NCI-H2081 (cell line): Measurements from ENCODE around the gene RIPOR3.
"Not testable (repeated sequence)": the region's sequence is repeated elsewhere in the genome, so short reads cannot be mapped to it uniquely, and the experiment has no call there.

ENCODE experiments used
- DNase-seq, 2 experiments: peaks; one replicate each; lab custom pipeline; 2025; lab: John Stamatoyannopoulos, UW

The RIPOR3 gene

GRCh38 chr20:50680105-50680960 lies 11.0 kb downstream of the RIPOR3 start:
- DNase-seq: no peak

- no peak for DNase-seq
Measured at GRCh38 chr20:50679753-50680104, 11.6 kb downstream of the RIPOR3 start.

- DNase-seq: no peak
Measured at GRCh38 chr20:50678169-50678898, 13.0 kb downstream of the RIPOR3 start.

GRCh38 chr20:50676858-50677257 lies 14.5 kb downstream of the RIPOR3 start:
- DNase-seq: no peak

- not testable (repeated sequence) for DNase-seq
Measured at GRCh38 chr20:50676377-50676731, 15.0 kb downstream of the RIPOR3 start.

GRCh38 chr20:50675671-50676376 lies 15.5 kb downstream of the RIPOR3 start:
- DNase-seq: no peak

- no peak for DNase-seq
Measured at GRCh38 chr20:50674138-50674825, 17.1 kb downstream of the RIPOR3 start.

GRCh38 chr20:50673466-50674137 lies 17.7 kb downstream of the RIPOR3 start:
- DNase-seq: no peak

GRCh38 chr20:50673146-50673465 lies 18.2 kb downstream of the RIPOR3 start:
- no peak for DNase-seq

- no peak for DNase-seq
Measured at GRCh38 chr20:50672400-50673145, 18.8 kb downstream of the RIPOR3 start.

GRCh38 chr20:50671626-50672025 lies 19.7 kb downstream of the RIPOR3 start:
- no peak for DNase-seq

- not testable (repeated sequence) for DNase-seq
Measured at GRCh38 chr20:50671010-50671409, 20.3 kb downstream of the RIPOR3 start.

GRCh38 chr20:50670126-50670862 lies 21.0 kb downstream of the RIPOR3 start:
- DNase-seq: peak; percentile 11 to 63

GRCh38 chr20:50668798-50669197 lies 22.5 kb downstream of the RIPOR3 start:
- no peak for DNase-seq

- no peak for DNase-seq
Measured at GRCh38 chr20:50668326-50668725, 23.0 kb downstream of the RIPOR3 start.

- DNase-seq: no peak
Measured at GRCh38 chr20:50666709-50667298, 24.5 kb downstream of the RIPOR3 start.

- DNase-seq: no peak
Measured at GRCh38 chr20:50664254-50664653, 27.1 kb downstream of the RIPOR3 start.

- DNase-seq: no peak
Measured at GRCh38 chr20:50663095-50663821, 28.1 kb downstream of the RIPOR3 start.

GRCh38 chr20:50659975-50660670 lies 31.2 kb downstream of the RIPOR3 start:
- DNase-seq: no peak
